ENCODE data around the gene VAMP1.
A peak's percentile ranks its signal among the peaks of the same experiment; 100 is the strongest.

Gene VAMP1

GRCh38 chr12:6426882-6427671, 43.4 kb downstream of the VAMP1 start:
- Mint-ChIP-seq H3K27ac (peak overlapping the region; percentile 99), H3K9me3 (no peaks in the 10 kb centered on the region), H3K4me1 (peaks cover 88% of the 10 kb centered on the region), H3K4me3 (peak overlapping the region; percentile 86 to 90), H3K27me3 (no peaks in the 10 kb centered on the region)
- ATAC-seq (peak; percentile 92), DNase-seq (peak; percentile 90 to 95)

DNA sequence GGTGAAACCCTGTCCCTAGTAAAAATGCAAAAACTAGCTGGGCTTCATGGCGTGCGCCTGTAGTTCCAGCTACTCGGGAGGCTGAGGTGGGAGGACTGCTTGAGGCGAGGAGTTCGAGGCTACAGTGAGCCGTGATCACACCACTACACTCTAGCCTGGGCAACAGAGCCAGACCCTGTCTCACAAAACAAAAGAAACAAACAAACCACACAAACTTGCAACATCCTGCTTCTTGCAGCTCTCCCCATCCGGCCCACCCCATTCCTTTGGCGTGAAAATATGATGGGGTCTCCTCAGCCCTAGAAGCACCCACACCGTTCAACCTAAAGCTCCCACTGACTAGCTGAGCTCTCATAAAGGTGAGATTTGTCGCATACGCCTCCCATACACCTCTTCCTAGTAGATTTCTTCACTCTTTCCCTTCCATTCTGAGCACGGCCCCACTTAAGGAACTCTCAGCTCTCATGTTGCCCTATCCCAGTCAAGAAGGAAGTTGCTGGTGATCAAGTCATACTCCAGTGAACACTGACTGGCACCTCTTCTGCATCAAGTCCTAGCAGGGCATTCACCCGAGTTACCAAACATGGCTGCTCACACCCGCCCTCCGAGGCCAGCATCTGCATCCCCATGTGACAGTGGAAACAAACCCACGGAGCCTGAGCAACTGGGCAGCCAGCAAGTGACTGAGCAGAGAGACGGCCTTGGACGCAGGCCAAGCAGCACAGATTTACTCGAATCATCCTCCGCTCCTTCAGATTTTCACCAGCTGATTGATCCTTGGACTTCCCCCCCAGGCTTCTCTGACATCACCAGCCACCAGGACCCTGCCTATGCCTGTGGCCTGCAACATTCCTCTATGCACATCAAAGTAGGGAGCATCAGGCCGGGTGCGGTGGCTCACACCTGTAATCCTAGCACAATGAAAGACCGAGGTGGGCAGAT, 44.6 kb downstream of the VAMP1 start:
- H3K9me3 Mint-ChIP-seq: no peaks in the 10 kb centered on the region
- DNase-seq: peak in 1 of 2 donors; percentile 43
- H3K4me3 Mint-ChIP-seq: peak overlapping the region; percentile 86 to 90
- no peaks in the 10 kb centered on the region for H3K27me3 Mint-ChIP-seq
- peaks cover 76% of the 10 kb centered on the region for H3K4me1 Mint-ChIP-seq
- ATAC-seq: no peak
- peak overlapping the region; percentile 99 for H3K27ac Mint-ChIP-seq

DNA sequence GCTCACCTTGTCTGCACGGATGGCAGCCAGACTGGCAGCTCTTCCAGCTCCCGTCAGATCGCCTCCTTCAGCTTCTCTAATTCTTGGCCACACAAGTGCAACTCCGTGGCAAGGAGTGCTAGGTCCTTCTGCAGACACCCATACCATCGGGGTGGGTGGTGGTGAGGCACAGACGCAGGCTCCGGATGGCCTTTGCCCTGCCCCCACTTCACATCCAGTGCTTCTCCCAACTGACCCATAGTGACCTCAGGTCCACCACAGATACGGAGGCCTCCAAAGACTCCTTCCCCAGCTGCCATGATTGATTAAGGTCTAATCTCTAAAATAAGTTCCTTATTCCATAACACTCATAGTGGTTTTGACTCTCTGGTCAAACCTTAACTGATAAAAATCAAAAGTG, 45.6 kb downstream of the VAMP1 start:
- H3K4me1 Mint-ChIP-seq: peaks cover 66% of the 10 kb centered on the region
- no peak for ATAC-seq
- no peaks in the 10 kb centered on the region for H3K27me3 Mint-ChIP-seq
- DNase-seq: no peak
- H3K4me3 Mint-ChIP-seq: peak overlapping the region; percentile 19 to 29
- H3K27ac Mint-ChIP-seq: peak overlapping the region; percentile 85 to 93
- no peaks in the 10 kb centered on the region for H3K9me3 Mint-ChIP-seq

- peak overlapping the region; percentile 42 to 61 for H3K4me3 Mint-ChIP-seq
- peak overlapping the region; percentile 93 to 95 for H3K27ac Mint-ChIP-seq
- peaks cover 58% of the 10 kb centered on the region for H3K4me1 Mint-ChIP-seq
- DNase-seq: no peak
- H3K27me3 Mint-ChIP-seq: no peaks in the 10 kb centered on the region
- H3K9me3 Mint-ChIP-seq: no peaks in the 10 kb centered on the region
- ATAC-seq: peak; percentile 2
Observed at GRCh38 chr12:6424008-6424347, 46.5 kb downstream of the VAMP1 start.

- DNase-seq (peak; percentile 73 to 82), ATAC-seq (peak; percentile 72)
- Mint-ChIP-seq H3K4me3 (peak overlapping the region; percentile 42 to 61), H3K9me3 (no peaks in the 10 kb centered on the region), H3K4me1 (peaks cover 53% of the 10 kb centered on the region), H3K27me3 (no peaks in the 10 kb centered on the region), H3K27ac (peak overlapping the region; percentile 93 to 95)
Observed at GRCh38 chr12:6423267-6424007, 47.0 kb downstream of the VAMP1 start.

DNA sequence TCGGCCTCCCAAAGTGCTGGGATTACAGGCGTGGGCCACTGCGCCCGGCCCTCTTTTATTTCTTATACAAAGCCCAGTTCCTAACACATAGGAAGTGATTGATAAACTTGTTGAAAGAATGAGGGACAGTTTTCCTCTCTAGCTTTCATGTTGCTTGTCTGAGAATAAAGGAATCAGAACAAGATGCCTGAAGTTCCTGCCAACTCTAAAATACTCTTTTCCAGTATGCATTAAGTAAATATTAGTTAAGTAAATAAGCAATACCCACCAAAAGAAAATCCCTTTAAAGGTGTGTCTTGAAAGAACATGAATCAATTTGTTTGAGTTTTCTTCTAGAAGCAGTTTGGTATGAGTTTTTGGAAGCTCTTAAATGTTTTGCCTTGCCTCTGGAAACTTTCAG, 50.1 kb downstream of the VAMP1 start:
- no peak overlapping the region for H3K4me3 Mint-ChIP-seq
- H3K4me1 Mint-ChIP-seq: peaks cover 36% of the 10 kb centered on the region
- no peak overlapping the region for H3K27ac Mint-ChIP-seq
- H3K27me3 Mint-ChIP-seq: no peaks in the 10 kb centered on the region
- ATAC-seq: no peak
- no peaks in the 10 kb centered on the region for H3K9me3 Mint-ChIP-seq
- DNase-seq: no peak

GRCh38 chr12:6418796-6419195, 51.7 kb downstream of the VAMP1 start:
- no peak for ATAC-seq
- no peaks in the 10 kb centered on the region for H3K27me3 Mint-ChIP-seq
- peaks cover 29% of the 10 kb centered on the region for H3K4me1 Mint-ChIP-seq
- no peak for DNase-seq
- no peaks in the 10 kb centered on the region for H3K9me3 Mint-ChIP-seq
- H3K4me3 Mint-ChIP-seq: no peak overlapping the region
- no peak overlapping the region for H3K27ac Mint-ChIP-seq

- Mint-ChIP-seq H3K27ac (peak overlapping the region in 1 of 2 donors; percentile 37), H3K4me1 (peaks cover 23% of the 10 kb centered on the region), H3K4me3 (no peak overlapping the region), H3K27me3 (no peaks in the 10 kb centered on the region), H3K9me3 (no peaks in the 10 kb centered on the region)
- ATAC-seq (peak; percentile 42), DNase-seq (no peak)
Observed at GRCh38 chr12:6416596-6416995, 53.9 kb downstream of the VAMP1 start.
